ENCODE measurements around the gene CACNA2D3. TPM values are rescaled to one million over a fixed set of nuclear protein-coding genes. Genes with fewer than 3 reads are reported as not detected.

Gene CACNA2D3
- total RNA-seq, 1 donor from 2014 or later = not detected

GRCh38 chr3:54527953-54528352, 405.6 kb downstream of the CACNA2D3 start:
- H3K36me3 ChIP-seq = no peaks in the 10 kb centered on the region
- no peaks in the 10 kb centered on the region for H3F3A ChIP-seq (ENCODE audit: low read depth)
- H2AFZ ChIP-seq (replicated peaks) = no peak overlapping the region
- Mint-ChIP-seq H3K9me3 (peaks cover 12% of the 10 kb centered on the region), H3K27me3 (ENCODE audit: insufficient read depth, low read depth) (no peaks in the 10 kb centered on the region), H3K27ac (no peak overlapping the region), H3K4me1 (peaks cover 10% of the 10 kb centered on the region), H3K4me3 (no peak overlapping the region), H3K36me3 (peaks cover 2% of the 10 kb centered on the region)
- H3K4me3 ChIP-seq = no peak overlapping the region
- no peak overlapping the region for H3K27ac ChIP-seq
- no peaks in the 10 kb centered on the region for H3K79me2 ChIP-seq (ENCODE audit: low read depth)
- H3K9me3 ChIP-seq (ENCODE audit: low read depth) = no peaks in the 10 kb centered on the region
- no peaks in the 10 kb centered on the region for H3K4me1 ChIP-seq
- H3K27me3 ChIP-seq = no peaks in the 10 kb centered on the region
- H3K9ac ChIP-seq = no peak overlapping the region
- TF ChIP-seq CTCF (IDR thresholded peaks at IDR 0.05) = no peak
- no peak for TF ChIP-seq EZH2phosphoT487 (IDR thresholded peaks at IDR 0.05)
- no peak for TF ChIP-seq EZH2 (IDR thresholded peaks at IDR 0.05)
- DNase-seq (ENCODE audit: low spot score) = no peak
- no peaks in the 10 kb centered on the region for H4K20me1 ChIP-seq (ENCODE audit: low read depth)
- no peak overlapping the region for H3K4me2 ChIP-seq

DNA sequence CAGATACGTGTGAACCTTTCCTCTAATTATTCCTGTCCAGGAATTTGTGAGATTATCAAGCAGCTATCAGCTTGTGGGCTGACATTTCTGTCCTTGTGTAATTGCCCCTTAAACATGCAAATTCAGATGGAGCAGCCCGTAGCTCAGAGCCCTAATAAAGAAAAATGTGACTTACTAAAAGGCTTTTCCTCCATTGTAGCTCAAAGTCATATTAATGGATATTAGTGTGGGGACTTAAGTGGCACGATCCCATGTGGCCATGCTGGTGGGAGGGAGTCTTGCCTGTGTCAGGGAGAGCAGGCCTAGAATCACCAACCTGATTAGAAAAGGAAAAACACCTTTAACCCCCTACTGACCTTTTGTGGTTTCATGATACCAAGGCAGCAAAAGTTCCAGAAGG, 406.3 kb downstream of the CACNA2D3 start:
- Mint-ChIP-seq H3K36me3 (peaks cover 2% of the 10 kb centered on the region), H3K27me3 (ENCODE audit: insufficient read depth, low read depth) (no peaks in the 10 kb centered on the region), H3K27ac (no peak overlapping the region), H3K9me3 (peaks cover 8% of the 10 kb centered on the region), H3K4me3 (no peak overlapping the region), H3K4me1 (peaks cover 10% of the 10 kb centered on the region)
- Histone ChIP-seq H3K9ac (no peak overlapping the region), H3K36me3 (no peaks in the 10 kb centered on the region), H3K9me3 (ENCODE audit: low read depth) (no peaks in the 10 kb centered on the region), H3K27me3 (no peaks in the 10 kb centered on the region), H3K4me3 (no peak overlapping the region), H3K4me2 (no peak overlapping the region), H3K79me2 (ENCODE audit: low read depth) (no peaks in the 10 kb centered on the region), H2AFZ (replicated peaks) (no peak overlapping the region), H3F3A (ENCODE audit: low read depth) (no peaks in the 10 kb centered on the region), H3K27ac (no peak overlapping the region), H3K4me1 (no peaks in the 10 kb centered on the region), H4K20me1 (ENCODE audit: low read depth) (no peaks in the 10 kb centered on the region)
- no peak for DNase-seq (ENCODE audit: low spot score)
- TF ChIP-seq CTCF (IDR thresholded peaks at IDR 0.05) (no peak), EZH2phosphoT487 (IDR thresholded peaks at IDR 0.05) (no peak), EZH2 (IDR thresholded peaks at IDR 0.05) (no peak)

GRCh38 chr3:54530091-54530490, 407.7 kb downstream of the CACNA2D3 start:
- no peaks in the 10 kb centered on the region for H4K20me1 ChIP-seq (ENCODE audit: low read depth)
- H3K4me2 ChIP-seq = no peak overlapping the region
- H3K4me3 ChIP-seq = no peak overlapping the region
- H3K4me1 ChIP-seq = no peaks in the 10 kb centered on the region
- H2AFZ ChIP-seq (replicated peaks) = no peak overlapping the region
- H3F3A ChIP-seq (ENCODE audit: low read depth) = no peaks in the 10 kb centered on the region
- no peak overlapping the region for H3K4me3 Mint-ChIP-seq
- no peaks in the 10 kb centered on the region for H3K27me3 Mint-ChIP-seq (ENCODE audit: insufficient read depth, low read depth)
- no peaks in the 10 kb centered on the region for H3K9me3 ChIP-seq (ENCODE audit: low read depth)
- no peaks in the 10 kb centered on the region for H3K79me2 ChIP-seq (ENCODE audit: low read depth)
- H3K36me3 Mint-ChIP-seq = peaks cover 2% of the 10 kb centered on the region
- no peak for TF ChIP-seq EZH2 (IDR thresholded peaks at IDR 0.05)
- no peak for TF ChIP-seq EZH2phosphoT487 (IDR thresholded peaks at IDR 0.05)
- no peak for TF ChIP-seq CTCF (IDR thresholded peaks at IDR 0.05)
- peaks cover 10% of the 10 kb centered on the region for H3K4me1 Mint-ChIP-seq
- peaks cover 7% of the 10 kb centered on the region for H3K9me3 Mint-ChIP-seq
- H3K27me3 ChIP-seq = no peaks in the 10 kb centered on the region
- no peaks in the 10 kb centered on the region for H3K36me3 ChIP-seq
- no peak for DNase-seq (ENCODE audit: low spot score)
- H3K9ac ChIP-seq = no peak overlapping the region
- H3K27ac Mint-ChIP-seq = no peak overlapping the region
- no peak overlapping the region for H3K27ac ChIP-seq
